IPS-NIHi7 (cell line): ENCODE measurements around the gene PTPRCAP.
"Not testable (repeated sequence)": the region's sequence is repeated elsewhere in the genome, so short reads cannot be mapped to it uniquely, and the experiment has no call there.

ENCODE experiments used
- DNase-seq: peaks from one replicate; pipeline ENCODE4 v3.0.0; 2012; ENCODE audit warnings: mixed read lengths; ENCODE audit errors: extremely low spot score

The PTPRCAP gene

GRCh38 chr11:67465530-67465929 is 28.0 kb upstream of the PTPRCAP start:
- not testable (repeated sequence) for DNase-seq

GRCh38 chr11:67465189-67465510 is 27.7 kb upstream of the PTPRCAP start:
- DNase-seq: no peak

GRCh38 chr11:67464411-67465188 is 27.1 kb upstream of the PTPRCAP start:
- DNase-seq: peak; percentile 95

GRCh38 chr11:67463680-67464410 is 26.4 kb upstream of the PTPRCAP start:
- DNase-seq: no peak

- no peak for DNase-seq
These were observed 25.7 kb upstream of the PTPRCAP start for GRCh38 chr11:67463186-67463585.

GRCh38 chr11:67458266-67458665 is 20.8 kb upstream of the PTPRCAP start:
- no peak for DNase-seq

- DNase-seq: no peak
These were observed 20.0 kb upstream of the PTPRCAP start for GRCh38 chr11:67457453-67457852.

- DNase-seq: no peak
These were observed 18.7 kb upstream of the PTPRCAP start for GRCh38 chr11:67456068-67456705.

GRCh38 chr11:67455054-67455453 is 17.6 kb upstream of the PTPRCAP start, which contains the start of gene CABP4:
TSS of gene CABP4 (plus strand) at chr11:67455354. CDS start at chr11:67455424, 70 bp downstream.
- DNase-seq: no peak

- DNase-seq: no peak
These were observed 16.6 kb upstream of the PTPRCAP start for GRCh38 chr11:67453816-67454732.

GRCh38 chr11:67452141-67452952 is 14.9 kb upstream of the PTPRCAP start, which contains the start of gene GPR152:
TSS of gene GPR152 (minus strand) at chr11:67452729. CDS start at chr11:67452724, 5 bp downstream.
- DNase-seq: no peak

GRCh38 chr11:67451658-67451976 is 14.1 kb upstream of the PTPRCAP start:
- DNase-seq: no peak

GRCh38 chr11:67450796-67451657 is 13.5 kb upstream of the PTPRCAP start:
- DNase-seq: no peak

- no peak for DNase-seq
These were observed 11.8 kb upstream of the PTPRCAP start for GRCh38 chr11:67449116-67449844.

- no peak for DNase-seq
These were observed 10.7 kb upstream of the PTPRCAP start for GRCh38 chr11:67448220-67448609.

GRCh38 chr11:67445515-67445914 is 8.0 kb upstream of the PTPRCAP start:
- no peak for DNase-seq

- DNase-seq: no peak
These were observed 5.3 kb upstream of the PTPRCAP start for GRCh38 chr11:67442504-67443404.

- DNase-seq: no peak
These were observed 4.4 kb upstream of the PTPRCAP start for GRCh38 chr11:67441731-67442351.
